ENCODE measurements around the gene VAPB. TPM values are rescaled to one million over a fixed set of nuclear protein-coding genes. Genes with fewer than 3 reads are reported as not detected.
"Not testable (repeated sequence)": the region's sequence is repeated elsewhere in the genome, so short reads cannot be mapped to it uniquely, and the experiment has no call there.

The VAPB gene
- total RNA-seq, 1 donor from 2014 or later: 13.0 TPM

DNA sequence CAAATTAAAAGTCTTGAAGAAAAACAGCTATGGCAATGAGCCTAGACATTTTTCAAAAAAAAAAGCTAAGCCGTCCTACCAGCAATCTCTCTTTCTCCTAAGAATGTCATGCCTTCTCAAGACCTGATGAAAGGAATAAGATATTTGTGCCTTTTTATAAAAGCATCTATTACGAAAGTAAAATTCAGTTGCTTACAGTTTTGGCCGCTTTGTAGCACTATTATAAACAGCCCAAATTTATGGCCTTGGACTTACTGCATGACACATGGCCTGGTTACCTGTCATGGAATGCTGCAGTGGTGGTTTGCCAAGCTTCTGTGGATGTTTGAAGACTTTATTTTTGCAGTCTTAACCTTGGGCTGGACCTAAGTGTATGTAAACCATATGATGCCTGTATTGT, 22.2 kb upstream of the VAPB start:
- TF ChIP-seq, protein P1, sequence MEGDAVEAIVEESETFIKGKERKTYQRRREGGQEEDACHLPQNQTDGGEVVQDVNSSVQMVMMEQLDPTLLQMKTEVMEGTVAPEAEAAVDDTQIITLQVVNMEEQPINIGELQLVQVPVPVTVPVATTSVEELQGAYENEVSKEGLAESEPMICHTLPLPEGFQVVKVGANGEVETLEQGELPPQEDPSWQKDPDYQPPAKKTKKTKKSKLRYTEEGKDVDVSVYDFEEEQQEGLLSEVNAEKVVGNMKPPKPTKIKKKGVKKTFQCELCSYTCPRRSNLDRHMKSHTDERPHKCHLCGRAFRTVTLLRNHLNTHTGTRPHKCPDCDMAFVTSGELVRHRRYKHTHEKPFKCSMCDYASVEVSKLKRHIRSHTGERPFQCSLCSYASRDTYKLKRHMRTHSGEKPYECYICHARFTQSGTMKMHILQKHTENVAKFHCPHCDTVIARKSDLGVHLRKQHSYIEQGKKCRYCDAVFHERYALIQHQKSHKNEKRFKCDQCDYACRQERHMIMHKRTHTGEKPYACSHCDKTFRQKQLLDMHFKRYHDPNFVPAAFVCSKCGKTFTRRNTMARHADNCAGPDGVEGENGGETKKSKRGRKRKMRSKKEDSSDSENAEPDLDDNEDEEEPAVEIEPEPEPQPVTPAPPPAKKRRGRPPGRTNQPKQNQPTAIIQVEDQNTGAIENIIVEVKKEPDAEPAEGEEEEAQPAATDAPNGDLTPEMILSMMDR (conservative IDR thresholded peaks at IDR 0.05; ENCODE audit: low read depth, low read length): no peak
- no peak for DNase-seq (ENCODE audit: low read depth)
- no peak overlapping the region for H3K4me3 ChIP-seq (ENCODE audit: low read depth, low read length)

DNA sequence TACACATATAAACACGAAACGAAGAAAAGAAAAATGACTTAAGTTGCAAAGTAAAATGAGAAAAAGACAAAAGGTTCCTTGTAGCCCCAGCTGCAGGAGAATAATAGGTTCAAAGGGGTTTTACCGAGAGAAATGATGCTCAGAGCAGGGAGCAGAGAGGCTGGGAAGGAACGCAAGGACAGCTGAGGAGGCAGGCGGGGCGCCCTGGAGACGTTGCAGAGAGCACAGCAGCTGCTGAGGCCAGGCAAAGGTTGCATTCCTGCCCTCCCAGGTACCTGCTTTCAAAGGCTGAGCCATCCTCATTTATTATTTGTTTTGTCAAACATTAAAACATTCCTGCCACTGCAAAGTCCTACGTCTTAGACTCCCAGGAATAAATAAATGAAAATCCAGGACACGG, 16.2 kb upstream of the VAPB start:
- TF ChIP-seq, protein P1 (conservative IDR thresholded peaks at IDR 0.05; ENCODE audit: low read depth, low read length): no peak
- H3K4me3 ChIP-seq (ENCODE audit: low read depth, low read length): no peak overlapping the region
- no peak for DNase-seq (ENCODE audit: low read depth)

DNA sequence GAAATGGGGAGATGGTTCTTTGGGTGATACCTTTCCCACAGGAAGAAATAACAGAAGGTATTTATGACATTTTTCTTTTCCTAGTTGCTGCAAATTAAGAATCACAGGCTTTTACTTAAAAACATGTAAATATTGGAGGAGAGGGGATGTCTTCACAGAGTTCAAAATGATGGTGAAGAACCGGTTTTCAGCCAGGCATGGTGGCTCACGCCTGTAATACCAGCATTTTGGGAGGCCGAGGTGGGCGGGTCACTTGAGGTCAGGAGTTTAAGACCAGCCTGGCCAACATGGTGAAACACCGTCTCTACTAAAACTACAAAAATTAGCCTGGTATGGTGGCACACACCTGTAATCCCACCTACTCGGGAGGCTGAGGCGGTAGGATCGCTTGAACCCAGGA, 15.7 kb upstream of the VAPB start:
- not testable (repeated sequence) for DNase-seq (ENCODE audit: low read depth); H3K4me3 ChIP-seq (ENCODE audit: low read depth, low read length)

DNA sequence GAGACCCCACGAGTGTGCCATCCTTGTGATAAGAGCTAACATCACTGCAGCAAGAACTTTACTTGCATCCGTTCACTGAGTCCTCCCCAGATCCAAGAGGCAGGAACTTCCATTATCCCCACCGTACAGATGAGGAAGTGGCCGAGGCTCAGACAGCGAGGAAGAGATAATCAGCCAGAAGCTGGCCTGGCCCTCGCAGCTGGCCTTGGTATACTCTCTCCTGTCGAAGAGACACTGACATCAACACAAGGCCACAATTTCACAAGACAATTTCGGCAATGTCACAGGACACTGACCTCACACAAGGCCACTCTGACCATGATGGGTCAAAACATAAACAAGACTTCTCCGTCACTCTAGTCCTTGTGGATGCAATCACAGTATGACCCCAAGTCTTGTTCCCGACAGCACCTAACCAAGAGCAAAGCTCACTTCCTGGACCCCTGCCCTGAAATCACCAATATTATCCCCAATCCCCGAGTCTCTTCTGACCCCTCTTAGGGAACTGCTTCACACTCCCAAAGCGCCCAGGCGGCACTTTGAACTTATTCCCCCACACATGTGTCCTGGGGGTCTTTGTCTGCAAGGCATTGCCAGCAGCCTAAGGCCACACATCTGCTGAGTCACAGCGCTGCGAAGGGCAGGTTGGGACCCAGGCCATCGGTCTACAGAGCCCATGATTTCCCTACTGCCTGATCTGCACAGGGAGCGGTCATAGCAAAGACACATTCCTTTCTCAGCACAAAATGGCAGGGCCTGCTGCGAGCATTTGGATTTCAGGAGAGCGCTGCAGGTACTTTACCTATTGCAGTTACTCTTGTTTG, 14.8 kb upstream of the VAPB start:
- H3K4me3 ChIP-seq (ENCODE audit: low read depth, low read length): no peak overlapping the region
- TF ChIP-seq, protein P1 (conservative IDR thresholded peaks at IDR 0.05; ENCODE audit: low read depth, low read length): no peak
- no peak for DNase-seq (ENCODE audit: low read depth)

DNA sequence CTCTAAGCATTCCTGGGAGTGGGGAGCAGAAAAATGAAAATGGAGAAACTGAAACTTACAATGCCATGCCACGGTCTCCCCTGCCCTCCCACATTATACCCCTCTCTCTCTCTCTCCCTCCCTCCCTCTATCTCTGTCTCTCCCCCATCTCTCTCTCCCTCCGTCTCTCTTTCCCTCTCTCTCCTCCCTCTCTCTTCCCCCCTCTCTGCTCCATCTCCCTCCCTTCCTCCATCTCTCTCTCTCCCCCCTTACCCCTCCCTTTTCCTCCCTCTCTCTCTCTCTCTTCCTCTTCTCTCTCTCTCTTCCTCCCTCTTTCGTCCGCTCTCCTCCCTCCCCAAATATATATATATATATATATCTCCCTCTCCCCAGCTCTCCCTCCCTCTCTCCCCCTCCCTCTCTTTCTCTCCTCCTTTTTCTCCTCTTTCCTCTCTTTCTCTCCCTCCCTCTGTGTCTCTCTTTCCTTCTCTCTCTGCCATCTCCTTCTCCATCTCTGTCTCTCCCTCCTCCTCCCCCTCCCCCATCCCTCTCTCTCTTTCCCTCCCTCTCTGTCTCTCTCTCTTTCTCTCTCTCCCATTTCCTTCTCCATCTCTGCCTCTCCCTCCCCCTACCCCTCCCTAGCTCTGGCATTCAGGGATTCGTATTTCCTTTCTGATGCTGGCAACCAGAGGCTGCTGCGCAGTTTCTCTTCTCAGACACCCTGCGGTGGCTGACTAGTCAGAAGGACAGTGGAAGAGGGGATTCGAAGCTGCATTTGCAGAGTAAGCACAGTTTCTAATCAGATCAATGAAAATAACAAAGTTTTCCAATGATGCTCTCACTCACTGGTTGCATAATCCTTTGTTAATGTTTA, 13.9 kb upstream of the VAPB start:
- TF ChIP-seq, protein P1 (conservative IDR thresholded peaks at IDR 0.05; ENCODE audit: low read depth, low read length): no peak
- no peak for DNase-seq (ENCODE audit: low read depth)
- no peak overlapping the region for H3K4me3 ChIP-seq (ENCODE audit: low read depth, low read length)

DNA sequence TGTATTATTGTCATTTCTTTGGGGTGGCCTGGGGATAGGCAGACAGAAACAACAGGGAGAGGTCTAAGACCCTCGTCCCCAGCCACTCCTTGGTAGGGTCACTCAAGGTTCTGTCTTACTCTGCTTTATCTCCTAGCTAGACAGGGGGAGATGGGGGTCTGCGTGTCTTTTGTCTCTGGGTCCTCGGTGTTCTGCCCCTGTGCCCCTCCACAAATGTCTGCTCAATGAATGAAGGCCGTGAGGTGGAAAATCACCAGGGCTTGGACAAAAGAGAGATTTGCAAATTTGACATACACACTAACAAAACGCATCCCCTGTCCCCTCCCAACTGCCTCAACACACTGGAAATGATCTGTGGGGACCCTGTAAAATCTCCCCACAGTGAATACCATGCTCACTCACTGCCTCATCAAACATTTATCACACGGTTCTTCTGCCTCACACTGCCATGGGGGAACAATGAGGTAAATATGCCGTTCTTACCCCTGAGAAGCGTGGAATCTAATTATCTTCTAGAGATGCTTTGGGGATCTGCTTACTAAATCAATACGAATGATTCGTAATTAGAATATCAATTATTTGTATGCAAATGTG, 13.2 kb upstream of the VAPB start:
- TF ChIP-seq, protein P1 (conservative IDR thresholded peaks at IDR 0.05; ENCODE audit: low read depth, low read length): no peak

DNA sequence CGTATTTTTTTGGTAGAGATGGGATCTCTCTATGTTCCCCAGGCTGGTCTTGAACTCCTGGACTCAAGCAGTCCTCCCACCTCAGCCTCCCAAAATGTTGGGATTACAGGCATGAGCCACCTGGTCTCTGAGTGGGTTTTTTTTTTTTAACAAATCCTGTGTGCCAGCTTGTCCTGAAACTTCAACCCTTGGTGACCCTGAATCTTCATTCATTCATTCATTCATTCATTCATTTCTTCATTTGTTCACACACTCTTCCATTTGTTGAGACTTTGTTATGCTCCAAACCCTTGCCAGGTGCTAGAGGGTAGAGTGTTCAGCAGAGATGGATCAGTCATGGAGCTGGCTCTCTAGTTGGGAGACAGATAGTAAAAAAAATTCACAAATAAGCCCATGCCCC, 12.0 kb upstream of the VAPB start:
- TF ChIP-seq, protein P1 (conservative IDR thresholded peaks at IDR 0.05; ENCODE audit: low read depth, low read length): no peak
- no peak overlapping the region for H3K4me3 ChIP-seq (ENCODE audit: low read depth, low read length)
- no peak for DNase-seq (ENCODE audit: low read depth)

More for the DNA sequence above, 13.2 kb upstream of the VAPB start:
- no peak for DNase-seq (ENCODE audit: low read depth)
- no peak overlapping the region for H3K4me3 ChIP-seq (ENCODE audit: low read depth, low read length)

Measured in epithelial cell of proximal tubule (primary cell).